SK-N-SH (cell line): ENCODE data around the gene FIZ1. TPM values are rescaled to one million over a fixed set of nuclear protein-coding genes. Genes with fewer than 3 reads are reported as not detected.

Source experiments
- CTCF ChIA-PET: fragments of 300-600, 350-600 bp; formaldehyde crosslinking; extraction: SDS; loops from one replicate; lab custom pipeline; 2021; lab: Yijun Ruan, JAX
- POLR2A ChIA-PET: fragments of 350-600 bp; sonication (Branson Sonifier 250); formaldehyde crosslinking; extraction: SDS; loops from one replicate; lab custom pipeline; 2020; ENCODE audit warnings: antibody characterized with exemption, inconsistent platforms; lab: Yijun Ruan, JAX
- DNase-seq: peaks from one replicate; pipeline ENCODE4 v3.0.0; 2012
- H2AFZ ChIP-seq: fragments of 200-600 bp; sonication (generic); 2 replicates; pipeline ENCODE4 v1.8.1; 2016; ENCODE audit warnings: antibody characterized with exemption, mild to moderate bottlenecking, low read depth
- H3F3A ChIP-seq: fragments of 200-600 bp; sonication (generic); replicated peaks from 2 replicates; pipeline ENCODE3; 2016; ENCODE audit warnings: antibody characterized with exemption, mild to moderate bottlenecking; ENCODE audit not compliant: insufficient read depth
- H3K27ac ChIP-seq, 2 experiments: fragments of 200-500 bp in 1 of 2; fragments of 200-600 bp in 1 of 2; sonication (Bioruptor generic) in 1 of 2; sonication (generic), shearing (Covaris generic) in 1 of 2; 2 replicates each; pipeline versions ENCODE4 v1.5.1 to v1.6.1; 2014 to 2016; ENCODE audit warnings: low read depth in 2 of 2, inconsistent platforms in 1 of 2, low read length in 1 of 2, mild to moderate bottlenecking in 1 of 2, mixed read lengths in 1 of 2
- H3K27me3 ChIP-seq: fragments of 200-600 bp; sonication (generic), shearing (Covaris generic); 2 replicates; pipeline ENCODE4 v1.6.1; 2016; ENCODE audit warnings: mixed run types; ENCODE audit not compliant: insufficient read depth
- H3K36me3 ChIP-seq, 2 experiments: fragments of 200-500 bp in 1 of 2; fragments of 200-600 bp in 1 of 2; sonication (Bioruptor generic) in 1 of 2; sonication (generic) in 1 of 2; replicated peaks in 1 of 2; 2 replicates each; pipeline versions ENCODE3 to v1.5.1; 2014 to 2016; ENCODE audit warnings: low read length in 1 of 2, mild to moderate bottlenecking in 1 of 2; ENCODE audit not compliant: insufficient read depth in 2 of 2, control insufficient read depth in 1 of 2
- H3K4me1 ChIP-seq, 2 experiments: fragments of 200-500 bp in 1 of 2; fragments of 200-600 bp in 1 of 2; sonication (Bioruptor generic) in 1 of 2; sonication (generic), shearing (Covaris generic) in 1 of 2; 2 replicates each; pipeline versions ENCODE4 v1.5.1 to v1.6.1; 2014 to 2016; ENCODE audit warnings: low read depth in 1 of 2, low read length in 1 of 2, mixed run types in 1 of 2; ENCODE audit not compliant: insufficient read depth in 2 of 2, control insufficient read depth in 1 of 2
- H3K4me2 ChIP-seq: fragments of 200-600 bp; sonication (generic), shearing (Covaris generic); 2 replicates; pipeline ENCODE4 v1.6.1; 2017; ENCODE audit warnings: mixed run types
- H3K4me3 ChIP-seq, 2 experiments: fragments of 200-500 bp in 1 of 2; fragments of 200-600 bp in 1 of 2; sonication (Bioruptor generic) in 1 of 2; sonication (generic), shearing (Covaris generic) in 1 of 2; 2 replicates each; pipeline versions ENCODE4 v1.5.1 to v1.8.1; 2014 to 2016; ENCODE audit warnings: low read depth in 2 of 2, inconsistent platforms in 1 of 2, low read length in 1 of 2, mild to moderate bottlenecking in 1 of 2, mixed read lengths in 1 of 2, moderate library complexity in 1 of 2
- H3K79me2 ChIP-seq: fragments of 200-600 bp; sonication (generic); 2 replicates; pipeline ENCODE4 v1.8.1; 2017; ENCODE audit warnings: mild to moderate bottlenecking; ENCODE audit not compliant: insufficient read depth
- H3K9ac ChIP-seq: fragments of 200-600 bp; sonication (generic); 2 replicates; pipeline ENCODE4 v1.6.1; 2017; ENCODE audit warnings: mixed run types
- H3K9me2 ChIP-seq: fragments of 200-600 bp; sonication (generic); 2 replicates; pipeline ENCODE4 v1.6.1; 2017; ENCODE audit warnings: mixed run types
- H3K9me3 ChIP-seq: fragments of 200-600 bp; sonication (generic); 2 replicates; pipeline ENCODE4 v1.6.1; 2017; ENCODE audit warnings: mixed run types, mild to moderate bottlenecking, moderate library complexity
- H4K20me1 ChIP-seq: fragments of 200-600 bp; sonication (generic); 2 replicates; pipeline ENCODE4 v1.6.1; 2017; ENCODE audit warnings: mild to moderate bottlenecking, mixed run types; ENCODE audit not compliant: insufficient read depth
- CHD2 ChIP-seq: fragments of 150-350 bp; IDR thresholded peaks from 2 replicates; pipeline ENCODE4 v1.6.1; 2018; ENCODE audit warnings: low read length; ENCODE audit not compliant: partially characterized antibody
- CTCF ChIP-seq: fragments of 200-600 bp; sonication (generic); IDR thresholded peaks from 2 replicates; pipeline ENCODE4 v1.6.1; 2017; ENCODE audit warnings: antibody characterized with exemption, mild to moderate bottlenecking, moderate library complexity
- EP300 ChIP-seq, 2 experiments: IDR thresholded peaks; 2 replicates each; pipeline versions ENCODE4 v1.4.0 to v1.6.1; 2012; ENCODE audit warnings: borderline replicate concordance in 1 of 2, low read depth in 1 of 2, low read length in 1 of 2
- EZH2phosphoT487 ChIP-seq: fragments of 200-600 bp; sonication (generic); IDR thresholded peaks from 2 replicates; pipeline ENCODE4 v1.6.1; 2017; ENCODE audit warnings: low read depth, mixed run types, mild to moderate bottlenecking, antibody characterized with exemption, moderate library complexity, borderline replicate concordance
- FOSL2 ChIP-seq: IDR thresholded peaks from 2 replicates; pipeline ENCODE4 v1.4.0; 2012; ENCODE audit warnings: low read depth, mild to moderate bottlenecking, moderate library complexity, borderline replicate concordance
- FOXJ3 ChIP-seq: sonication (generic); formaldehyde crosslinking; IDR thresholded peaks from 2 replicates; pipeline ENCODE4 v1.5.1; 2020; ENCODE audit warnings: mild to moderate bottlenecking, missing genetic modification reagents
- FOXM1 ChIP-seq: IDR thresholded peaks from 2 replicates; pipeline ENCODE4 v1.4.0; 2012; ENCODE audit warnings: low read depth, mild to moderate bottlenecking
- GABPA ChIP-seq: IDR thresholded peaks from 2 replicates; pipeline ENCODE4 v1.4.0; 2012; ENCODE audit warnings: low read depth, mild to moderate bottlenecking
- GATA2 ChIP-seq: sonication (generic); formaldehyde crosslinking; IDR thresholded peaks from 2 replicates; pipeline ENCODE4 v1.5.0; 2020; ENCODE audit warnings: mild to moderate bottlenecking, missing genetic modification reagents
- IRF3 ChIP-seq: fragments of 150-350 bp; IDR thresholded peaks from 2 replicates; pipeline ENCODE4 v1.6.1; 2016; ENCODE audit warnings: mild to moderate bottlenecking, low read depth, low read length
- MAX ChIP-seq: IDR thresholded peaks from 2 replicates; pipeline ENCODE4 v1.4.0; 2012; ENCODE audit warnings: low read depth
- MEF2A ChIP-seq: IDR thresholded peaks from 2 replicates; pipeline ENCODE4 v1.4.0; 2012; ENCODE audit warnings: low read depth, borderline replicate concordance
- MXI1 ChIP-seq: IDR thresholded peaks from 2 replicates; pipeline ENCODE4 v1.6.1; 2012; ENCODE audit warnings: mild to moderate bottlenecking, low read depth, low read length, improper control_type of control experiment
- NFIC ChIP-seq: IDR thresholded peaks from 2 replicates; pipeline ENCODE4 v1.4.0; 2012; ENCODE audit warnings: borderline replicate concordance
- NRF1 ChIP-seq: IDR thresholded peaks from 2 replicates; pipeline ENCODE4 v1.6.1; 2012; ENCODE audit warnings: low read depth, mild to moderate bottlenecking, low read length
- PBX3 ChIP-seq: IDR thresholded peaks from 2 replicates; pipeline ENCODE4; 2012
- RAD21 ChIP-seq: IDR thresholded peaks from 2 replicates; pipeline ENCODE4 v1.6.1; 2012; ENCODE audit warnings: mild to moderate bottlenecking, low read length
- RCOR1 ChIP-seq: fragments of 150-350 bp; IDR thresholded peaks from 2 replicates; pipeline ENCODE4 v1.6.1; 2017; ENCODE audit warnings: antibody characterized with exemption, low read length
- RFX5 ChIP-seq: IDR thresholded peaks from 2 replicates; pipeline ENCODE4 v1.6.1; 2012; ENCODE audit warnings: mild to moderate bottlenecking, improper control_type of control experiment, low read length
- RXRA ChIP-seq: IDR thresholded peaks from 2 replicates; pipeline ENCODE4 v1.4.0; 2012; ENCODE audit warnings: low read depth, mild to moderate bottlenecking, borderline replicate concordance
- SIN3A ChIP-seq: IDR thresholded peaks from 2 replicates; pipeline ENCODE4 v1.6.1; 2012; ENCODE audit warnings: low read depth, mild to moderate bottlenecking, low read length, moderate library complexity, borderline replicate concordance
- SMC3 ChIP-seq: IDR thresholded peaks from 2 replicates; pipeline ENCODE4 v1.6.1; 2012; ENCODE audit warnings: low read depth, low read length, improper control_type of control experiment
- TAF1 ChIP-seq: IDR thresholded peaks from 2 replicates; pipeline ENCODE4 v1.6.1; 2012; ENCODE audit warnings: low read depth, mild to moderate bottlenecking, low read length, moderate library complexity, borderline replicate concordance
- TEAD4 ChIP-seq: IDR thresholded peaks from 2 replicates; pipeline ENCODE4 v1.4.0; 2012; ENCODE audit warnings: mild to moderate bottlenecking, borderline replicate concordance; ENCODE audit not compliant: insufficient read depth
- ZBTB33 ChIP-seq: IDR thresholded peaks from 2 replicates; pipeline ENCODE4 v1.4.0; 2012; ENCODE audit warnings: low read depth, borderline replicate concordance
- WGBS: methylation state at CpG from one replicate; pipeline ENCODE4 v1.1.6; 2017; ENCODE audit warnings: low lambda C conversion rate; 5-methylcytosine and 5-hydroxymethylcytosine counted together
- polyA plus RNA-seq, 3 experiments: library from polyadenylated mRNA; depleted of rRNA; stranded (reverse); fragments of >200 nt; gene quantifications; 2 replicates each; pipeline ENCODE4 v1.2.3, GENCODE V29; 2012

The FIZ1 gene
- polyA plus RNA-seq, 1 of the 3 experiments (the other 2 are of a cell fraction), result 5.7 TPM

GRCh38 chr19:55586976-55587668, 12.2 kb downstream of the FIZ1 start:
- WGBS, result 3% methylated on average over 38 of the region's 40 CpGs
- ChIA-PET CTCF (interaction anchor here (1.4 to 2.2 kb wide), 3 partner anchors 12 to 83 kb away, joined by 4 to 7 read pairs (median 4); partner anchors contain the start of genes FIZ1 and ZNF524), POLR2A (interaction anchor here (0.8 to 4.1 kb wide), 4 partner anchors 11 to 180 kb away, joined by 3 to 32 read pairs (median 4); partner anchors contain the start of genes FIZ1, UBE2S and ZNF784)
- peak; percentile 97 for DNase-seq
- H3K4me2 ChIP-seq, result peak overlapping the region; percentile 74
- peaks cover 0 to 3% of the 10 kb centered on the region in 2 experiments for H3K36me3 ChIP-seq
- peak overlapping the region; percentile 16; the same call in 1 of the 2 replicates for H3K9ac ChIP-seq
- no peaks in the 10 kb centered on the region for H4K20me1 ChIP-seq
- H3F3A ChIP-seq, result peaks cover 19% of the 10 kb centered on the region
- H3K4me1 ChIP-seq, result peaks cover 13 to 15% of the 10 kb centered on the region in 2 experiments; a peak in 2 of 4 replicates
- no peaks in the 10 kb centered on the region for H3K9me2 ChIP-seq
- H3K27ac ChIP-seq, result peak overlapping the region; percentile 24 to 85; a peak in 3 of 4 replicates
- H3K9me3 ChIP-seq, result no peaks in the 10 kb centered on the region
- H2AFZ ChIP-seq, result peak overlapping the region; percentile 83
- H3K27me3 ChIP-seq, result no peaks in the 10 kb centered on the region
- H3K79me2 ChIP-seq, result no peaks in the 10 kb centered on the region
- peak overlapping the region; percentile 44 to 60 for H3K4me3 ChIP-seq
- TF ChIP-seq RAD21, result peak; percentile 1; the same call in 1 of the 2 replicates
- TF ChIP-seq MEF2A, result no peak
- peak; percentile 62 for TF ChIP-seq MXI1
- peak; percentile 62 for TF ChIP-seq NRF1
- TF ChIP-seq TEAD4, result no peak
- TF ChIP-seq PBX3, result no peak
- peak; percentile 71; the same call in 1 of the 2 replicates for TF ChIP-seq RFX5
- no peak for TF ChIP-seq CTCF
- no peak for TF ChIP-seq ZBTB33
- TF ChIP-seq NFIC, result peak; percentile 73
- TF ChIP-seq GABPA, result no peak
- 0 out of 2 replicates have a peak, but pooled peaks have one; percentile 10 for TF ChIP-seq MAX
- TF ChIP-seq FOSL2, result no peak
- peak; percentile 35; the same call in 1 of the 2 replicates for TF ChIP-seq RCOR1
- TF ChIP-seq SIN3A, result no peak
- TF ChIP-seq IRF3, result no peak
- TF ChIP-seq GATA2, result no peak
- TF ChIP-seq FOXJ3, result no peak
- TF ChIP-seq CHD2, result peak; percentile 97
- TF ChIP-seq EP300 (IDR thresholded peaks at IDR 0.05; ENCODE audit: borderline replicate concordance in 1 of 2, low read depth in 1 of 2, low read length in 1 of 2), result no peak
- TF ChIP-seq FOXM1, result no peak
- TF ChIP-seq SMC3, result no peak
- TF ChIP-seq RXRA, result no peak
- no peak; the same call in 1 of the 2 replicates for TF ChIP-seq TAF1
- TF ChIP-seq EZH2phosphoT487, result no peak
